Fibroblast of pulmonary artery (primary cell): ENCODE results near the gene COX7A1.
A peak's percentile ranks its signal among the peaks of the same experiment; 100 is the strongest.
"Not testable (repeated sequence)": the region's sequence is repeated elsewhere in the genome, so short reads cannot be mapped to it uniquely, and the experiment has no call there.

Source experiments
- DNase-seq: peaks from one replicate; pipeline ENCODE4 v3.0.0-alpha.2; 2010; ENCODE audit warnings: low read depth
- H3K4me3 ChIP-seq: replicated peaks from 2 replicates; pipeline ENCODE4 v1.5.1; 2011; ENCODE audit warnings: low read depth, mild to moderate bottlenecking, control low read depth, low read length, moderate library complexity
- CTCF ChIP-seq: IDR thresholded peaks from 2 replicates; pipeline ENCODE4 v1.5.1; 2011; ENCODE audit warnings: mild to moderate bottlenecking, control low read depth, low read length, inconsistent platforms; ENCODE audit errors: missing control alignments

Gene COX7A1

GRCh38 chr19:36141039-36141927, 11.0 kb downstream of the COX7A1 start:
- peak; percentile 83 for DNase-seq
- H3K4me3 ChIP-seq = peak overlapping the region; percentile 86
- TF ChIP-seq CTCF = no peak

GRCh38 chr19:36140304-36141038, 11.8 kb downstream of the COX7A1 start:
- DNase-seq = peak; percentile 57
- no peak for TF ChIP-seq CTCF
- peak overlapping the region; percentile 86 for H3K4me3 ChIP-seq

- DNase-seq = peak; percentile 96
- peak within 1 kb of the TSS; percentile 86 for H3K4me3 ChIP-seq
- TF ChIP-seq CTCF = no peak
Observed at GRCh38 chr19:36139473-36140303, 12.6 kb downstream of the COX7A1 start, which contains the start of gene CAPNS1. TSS of gene CAPNS1 (plus strand) at chr19:36140066. CDS start at chr19:36141012, 946 bp downstream.

- no peak for TF ChIP-seq CTCF
- peak overlapping the region; percentile 86 for H3K4me3 ChIP-seq
- DNase-seq = no peak
Observed at GRCh38 chr19:36139120-36139472, 13.2 kb downstream of the COX7A1 start.

GRCh38 chr19:36136964-36137686, 15.1 kb downstream of the COX7A1 start:
- DNase-seq = peak; percentile 46
- no peak for TF ChIP-seq CTCF
- H3K4me3 ChIP-seq = no peak overlapping the region

GRCh38 chr19:36134867-36135266, 17.4 kb downstream of the COX7A1 start:
- not testable (repeated sequence) for H3K4me3 ChIP-seq, DNase-seq

GRCh38 chr19:36131221-36131620, 21.0 kb downstream of the COX7A1 start:
- not testable (repeated sequence) for DNase-seq, H3K4me3 ChIP-seq
